Sigmoid colon (tissue), 7 donors: ENCODE measurements around the gene AEBP1. TPM values are rescaled to one million over a fixed set of nuclear protein-coding genes. Genes with fewer than 3 reads are reported as not detected.

Experiments
- DNase-seq: peaks from one replicate; pipeline ENCODE4 v3.0.0-alpha.2; 2019
- H3K27ac ChIP-seq, 4 donors: fragments of 200-600 bp; sonication (generic); one replicate each; pipeline ENCODE4 v1.5.1; 2016 to 2019; ENCODE audit warnings: mild to moderate bottlenecking in 1 of 4
- H3K27me3 ChIP-seq, 3 donors: fragments of 200-600 bp; sonication (generic); one replicate each; pipeline ENCODE4 v1.5.1; 2019; ENCODE audit warnings: mild to moderate bottlenecking in 1 of 3
- H3K36me3 ChIP-seq, 4 donors: fragments of 200-600 bp; sonication (generic); one replicate each; pipeline ENCODE4 v1.5.1; 2016 to 2019
- H3K4me1 ChIP-seq, 4 donors: fragments of 200-600 bp; sonication (generic); one replicate each; pipeline ENCODE4 v1.5.1; 2017 to 2019
- H3K4me3 ChIP-seq, 4 donors: fragments of 200-600 bp; sonication (generic); one replicate each; pipeline ENCODE4 v1.5.1; 2017 to 2019; ENCODE audit warnings: mild to moderate bottlenecking in 2 of 4, moderate library complexity in 1 of 4
- H3K9me3 ChIP-seq, 4 donors: fragments of 200-600 bp in 3 of 4; sonication (generic) in 3 of 4; one replicate each; pipeline versions ENCODE4 v1.5.1 to v1.6.1; 2013 to 2019
- EP300 ChIP-seq, 4 donors: sonication (generic); formaldehyde crosslinking; IDR thresholded peaks; one replicate each; pipeline ENCODE4 v1.6.1; 2017; ENCODE audit warnings: antibody characterized with exemption in 4 of 4
- POLR2A ChIP-seq, 2 donors: fragments of 450-650 bp; IDR thresholded peaks; one replicate each; pipeline ENCODE4 v1.6.1; 2016; ENCODE audit warnings: antibody characterized with exemption in 2 of 2, mild to moderate bottlenecking in 2 of 2, moderate library complexity in 2 of 2
- POLR2AphosphoS5 ChIP-seq, 4 donors: sonication (generic); formaldehyde crosslinking; IDR thresholded peaks; one replicate each; pipeline ENCODE4 v1.6.1; 2017; ENCODE audit warnings: antibody characterized with exemption in 4 of 4
- WGBS, 2 donors: extraction: QIAGEN DNeasy Blood & Tissue Kit; methylation state at CpG; one replicate each; pipeline ENCODE4 v1.1.7; 2013; 5-methylcytosine and 5-hydroxymethylcytosine counted together
- intact Hi-C: fragments of 100-400 bp; cut with DNase I; formaldehyde crosslinking; loops from one replicate; pipeline ENCODE4 v1.15.1; 2023
- polyA plus RNA-seq, 3 donors: library from polyadenylated mRNA; stranded (reverse); fragments of 200-250 nt; gene quantifications; one replicate each; pipeline ENCODE4 v1.2.3, GENCODE V29; 2013
- total RNA-seq, 4 donors: library from RNA; depleted of rRNA; stranded (reverse); fragments of >200 nt; gene quantifications; one replicate each; pipeline ENCODE4 v1.1.0, GENCODE V29; 2016
- TF ChIP-seq, protein P1 (sequence below), 4 experiments: fragments of 450-650 bp in 3 of 4; fragments of 200-600 bp in 1 of 4; IDR thresholded peaks; one replicate each; pipeline ENCODE4 v1.5.1; 2016 to 2019; ENCODE audit warnings: antibody characterized with exemption in 4 of 4, mild to moderate bottlenecking in 3 of 4, moderate library complexity in 2 of 4
- donor health status: healthy with polysubstance abuse.
- donor health status: Bipolar disorder and iron deficiency.
- donor health status: healthy.

The AEBP1 gene
- 100 to 1,000 TPM in 2 of 4 donors, 10 to 100 TPM in 2; 74.6 to 182 (median 128) TPM for total RNA-seq
- polyA plus RNA-seq = 10 to 100 TPM in 2 of 3 donors, 1 to 10 TPM in 1; 2.5 to 37.7 (median 12.0) TPM

DNA sequence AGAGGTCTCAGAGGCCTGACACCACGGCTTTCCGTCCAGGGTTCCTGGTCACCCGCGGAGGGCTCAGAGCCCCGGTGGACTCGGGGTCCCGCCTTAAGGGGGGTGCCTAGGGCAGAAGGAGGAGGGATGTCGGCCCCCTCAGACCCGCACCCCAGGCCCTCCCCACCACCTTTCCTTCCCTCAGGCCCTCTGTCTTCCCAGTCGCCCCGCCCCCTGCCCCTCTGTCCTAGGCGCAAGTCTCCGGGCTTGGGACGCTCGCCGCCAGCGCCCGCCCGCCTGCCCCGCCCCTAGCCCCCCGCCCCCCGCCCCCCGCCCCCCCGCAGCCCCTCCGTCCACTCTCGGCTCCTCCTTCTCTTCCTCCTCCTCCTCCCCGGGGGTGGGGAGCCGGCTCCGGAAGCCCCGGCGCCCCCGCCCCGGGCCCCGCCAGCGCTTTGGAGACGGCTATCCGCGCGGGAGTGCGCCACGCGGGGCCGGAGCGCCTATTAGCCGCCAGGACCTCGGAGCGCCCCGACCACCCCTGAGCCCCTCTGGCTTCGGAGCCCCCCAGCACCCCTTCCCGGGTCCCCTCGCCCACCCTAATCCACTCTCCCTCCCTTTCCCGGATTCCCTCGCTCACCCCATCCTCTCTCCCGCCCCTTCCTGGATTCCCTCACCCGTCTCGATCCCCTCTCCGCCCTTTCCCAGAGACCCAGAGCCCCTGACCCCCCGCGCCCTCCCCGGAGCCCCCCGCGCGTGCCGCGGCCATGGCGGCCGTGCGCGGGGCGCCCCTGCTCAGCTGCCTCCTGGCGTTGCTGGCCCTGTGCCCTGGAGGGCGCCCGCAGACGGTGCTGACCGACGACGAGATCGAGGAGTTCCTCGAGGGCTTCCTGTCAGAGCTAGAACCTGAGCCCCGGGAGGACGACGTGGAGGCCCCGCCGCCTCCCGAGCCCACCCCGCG is at the start of gene AEBP1:
Gene AEBP1 (plus strand): TSS at position 423 of the 937 bp plus-strand sequence. CDS start 321 bp downstream, at position 744.
- Histone ChIP-seq H3K27me3 (peaks cover 5 to 53% (median 14%) of the 10 kb centered on the region in 3 donors), H3K4me1 (peaks cover 0 to 29% (median 21%) of the 10 kb centered on the region in 4 donors), H3K27ac (peak within 1 kb of the TSS; percentile 74 to 91 (median 78)), H3K9me3 (no peaks in the 10 kb centered on the region), H3K4me3 (peak within 1 kb of the TSS; percentile 45 to 65 (median 52)), H3K36me3 (peaks cover 0 to 12% (median 2%) of the 10 kb centered on the region in 4 donors)
- peak; percentile 74 for DNase-seq
- intact Hi-C loops = no loop called here
- 4 to 7% methylated on average over 77 to 87 of the region's 87 CpGs for WGBS, 2 donors
- TF ChIP-seq POLR2AphosphoS5 (IDR thresholded peaks at IDR 0.05) = peak in 2 of 4 donors; percentile 23 to 43
- TF ChIP-seq POLR2A (IDR thresholded peaks at IDR 0.05) = no peak

DNA sequence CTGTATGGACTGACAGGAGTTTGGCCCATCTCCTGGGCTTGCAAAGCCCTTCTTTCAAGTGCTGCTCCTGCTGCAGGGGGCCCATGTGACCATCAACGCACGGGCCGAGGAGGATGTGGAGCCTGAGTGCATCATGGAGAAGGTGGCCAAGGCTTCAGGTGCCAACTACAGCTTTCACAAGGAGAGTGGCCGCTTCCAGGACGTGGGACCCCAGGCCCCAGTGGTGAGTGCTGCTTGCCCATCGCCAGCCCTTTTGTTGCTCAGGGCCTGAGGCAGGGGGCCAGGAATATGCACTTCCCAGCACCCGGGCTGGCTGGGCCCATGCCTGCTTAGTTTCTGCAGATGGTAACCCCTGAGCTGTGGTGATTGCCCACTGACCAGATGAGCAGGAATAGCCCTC is 47.5 kb upstream of the AEBP1 start:
- 97% methylated on average over 7 of the region's 7 CpGs for WGBS, 2 donors
- Histone ChIP-seq H3K4me3 (no peak overlapping the region), H3K27ac (no peak overlapping the region), H3K9me3 (no peaks in the 10 kb centered on the region), H3K27me3 (no peaks in the 10 kb centered on the region), H3K36me3 (peaks cover 50 to 100% (median 66%) of the 10 kb centered on the region in 4 donors), H3K4me1 (no peaks in the 10 kb centered on the region)
- intact Hi-C loops = no loop called here
- peak; percentile 58 for DNase-seq
- no peak for TF ChIP-seq POLR2AphosphoS5 (IDR thresholded peaks at IDR 0.05)
- TF ChIP-seq, protein P1, sequence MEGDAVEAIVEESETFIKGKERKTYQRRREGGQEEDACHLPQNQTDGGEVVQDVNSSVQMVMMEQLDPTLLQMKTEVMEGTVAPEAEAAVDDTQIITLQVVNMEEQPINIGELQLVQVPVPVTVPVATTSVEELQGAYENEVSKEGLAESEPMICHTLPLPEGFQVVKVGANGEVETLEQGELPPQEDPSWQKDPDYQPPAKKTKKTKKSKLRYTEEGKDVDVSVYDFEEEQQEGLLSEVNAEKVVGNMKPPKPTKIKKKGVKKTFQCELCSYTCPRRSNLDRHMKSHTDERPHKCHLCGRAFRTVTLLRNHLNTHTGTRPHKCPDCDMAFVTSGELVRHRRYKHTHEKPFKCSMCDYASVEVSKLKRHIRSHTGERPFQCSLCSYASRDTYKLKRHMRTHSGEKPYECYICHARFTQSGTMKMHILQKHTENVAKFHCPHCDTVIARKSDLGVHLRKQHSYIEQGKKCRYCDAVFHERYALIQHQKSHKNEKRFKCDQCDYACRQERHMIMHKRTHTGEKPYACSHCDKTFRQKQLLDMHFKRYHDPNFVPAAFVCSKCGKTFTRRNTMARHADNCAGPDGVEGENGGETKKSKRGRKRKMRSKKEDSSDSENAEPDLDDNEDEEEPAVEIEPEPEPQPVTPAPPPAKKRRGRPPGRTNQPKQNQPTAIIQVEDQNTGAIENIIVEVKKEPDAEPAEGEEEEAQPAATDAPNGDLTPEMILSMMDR (IDR thresholded peaks at IDR 0.05) = no peak
- no peak for TF ChIP-seq POLR2A (IDR thresholded peaks at IDR 0.05)
- no peak for TF ChIP-seq EP300 (IDR thresholded peaks at IDR 0.05)

DNA sequence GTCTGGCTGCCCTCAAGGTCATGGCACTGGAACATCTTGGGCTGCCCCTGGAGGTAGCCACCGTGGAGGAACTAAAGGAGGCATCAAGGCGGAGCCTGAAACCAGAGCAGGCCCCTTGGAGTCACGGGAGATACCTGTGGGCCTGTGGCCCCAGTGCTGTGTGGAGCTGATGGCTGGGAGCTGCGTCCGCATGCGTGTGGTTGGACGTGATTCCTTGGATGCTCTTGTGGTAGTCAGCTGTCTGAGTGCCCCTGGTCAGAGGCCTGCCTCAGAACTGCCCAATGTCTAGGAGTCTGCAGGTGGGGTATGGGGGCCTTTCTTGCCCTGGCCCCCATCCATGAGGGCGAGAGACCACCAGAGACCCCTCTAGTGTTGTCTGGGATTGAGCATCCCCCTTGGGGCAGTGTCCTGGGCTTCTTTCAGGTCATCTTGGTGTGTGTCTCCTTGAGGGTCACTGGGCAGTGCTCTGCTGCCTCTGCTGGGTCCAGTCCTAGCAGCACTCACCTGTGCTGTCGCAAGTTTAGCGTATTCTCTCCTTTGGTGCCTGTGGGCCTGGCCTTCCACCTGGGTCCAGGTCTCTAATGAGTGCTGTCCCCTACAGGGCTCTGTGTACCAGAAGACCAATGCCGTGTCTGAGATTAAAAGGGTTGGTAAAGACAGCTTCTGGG is 46.8 kb upstream of the AEBP1 start:
- peak; percentile 54 for DNase-seq
- WGBS, 2 donors = 92 to 96% methylated on average over 11 of the region's 11 CpGs
- H3K4me1 ChIP-seq = no peaks in the 10 kb centered on the region
- TF ChIP-seq EP300 (IDR thresholded peaks at IDR 0.05) (no peak), POLR2AphosphoS5 (IDR thresholded peaks at IDR 0.05) (no peak), POLR2A (IDR thresholded peaks at IDR 0.05) (no peak)
- TF ChIP-seq, protein P1 (IDR thresholded peaks at IDR 0.05) = no peak
- intact Hi-C loops = no loop called here
- H3K27me3 ChIP-seq = no peaks in the 10 kb centered on the region
- H3K36me3 ChIP-seq = peaks cover 46 to 100% (median 61%) of the 10 kb centered on the region in 4 donors
- H3K27ac ChIP-seq = no peak overlapping the region
- H3K9me3 ChIP-seq = no peaks in the 10 kb centered on the region
- H3K4me3 ChIP-seq = no peak overlapping the region

DNA sequence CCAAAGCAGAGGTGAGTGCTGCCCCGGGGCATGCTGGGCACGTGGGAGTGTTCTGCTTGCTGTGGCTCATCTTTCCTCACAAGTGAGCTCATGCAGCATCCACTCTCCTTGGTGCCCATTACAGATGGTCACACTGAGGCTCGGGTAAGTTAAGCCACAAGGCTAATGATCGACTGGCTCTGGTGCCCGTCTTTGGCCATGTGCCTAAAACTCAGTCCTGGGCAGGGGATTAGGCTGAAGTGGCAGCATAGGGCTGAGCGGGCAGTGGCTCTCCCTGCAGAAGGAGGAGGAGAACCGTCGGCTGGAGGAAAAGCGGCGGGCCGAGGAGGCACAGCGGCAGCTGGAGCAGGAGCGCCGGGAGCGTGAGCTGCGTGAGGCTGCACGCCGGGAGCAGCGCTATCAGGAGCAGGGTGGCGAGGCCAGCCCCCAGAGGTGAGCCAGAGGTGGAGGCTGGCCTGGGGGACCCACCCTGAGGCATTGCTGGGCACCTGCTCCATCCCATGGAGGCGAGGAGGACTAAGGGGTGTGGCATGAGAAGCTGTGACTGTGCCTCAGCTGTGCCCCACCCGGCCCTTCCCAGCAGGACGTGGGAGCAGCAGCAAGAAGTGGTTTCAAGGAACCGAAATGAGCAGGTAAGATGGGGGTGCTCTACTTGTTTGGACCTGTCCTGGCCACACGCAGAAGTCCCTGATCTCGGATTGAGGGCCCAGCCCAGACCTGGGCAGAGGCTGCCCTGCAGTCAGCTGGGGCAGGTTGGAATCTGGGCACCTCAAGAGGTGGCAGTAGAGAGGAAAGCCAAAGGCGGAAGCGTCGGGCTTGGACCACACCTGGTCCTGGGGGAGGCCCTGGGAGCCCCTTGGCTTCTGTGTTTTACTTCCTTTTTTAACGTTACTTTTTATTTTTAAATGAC is 46.0 kb upstream of the AEBP1 start:
- Histone ChIP-seq H3K27ac (no peak overlapping the region), H3K4me3 (no peak overlapping the region), H3K36me3 (peaks cover 40 to 97% (median 54%) of the 10 kb centered on the region in 4 donors), H3K4me1 (no peaks in the 10 kb centered on the region), H3K9me3 (no peaks in the 10 kb centered on the region), H3K27me3 (no peaks in the 10 kb centered on the region)
- WGBS, 2 donors = 88 to 89% methylated on average over 30 of the region's 30 CpGs
- peak; percentile 52 for DNase-seq
- TF ChIP-seq, protein P1 (IDR thresholded peaks at IDR 0.05) = no peak
- TF ChIP-seq POLR2A (IDR thresholded peaks at IDR 0.05) = no peak
- TF ChIP-seq POLR2AphosphoS5 (IDR thresholded peaks at IDR 0.05) = no peak
- no peak for TF ChIP-seq EP300 (IDR thresholded peaks at IDR 0.05)
- intact Hi-C loops = no loop called here
